Measurements from ENCODE around the gene CALHM5.

CALHM5 gene

GRCh38 chr6:116508527-116508926, 2.9 kb upstream of the CALHM5 start:
- DNase-seq (ENCODE audit: low read depth): no peak

GRCh38 chr6:116512111-116512559, 696 bp downstream of the CALHM5 start:
- DNase-seq (ENCODE audit: low read depth): no peak

- DNase-seq (ENCODE audit: low read depth): no peak
Measured at GRCh38 chr6:116512734-116513133, 1.3 kb downstream of the CALHM5 start.

- DNase-seq (ENCODE audit: low read depth): no peak
Measured at GRCh38 chr6:116513224-116513875, 1.9 kb downstream of the CALHM5 start.

- no peak for DNase-seq (ENCODE audit: low read depth)
Measured at GRCh38 chr6:116514111-116514510, 2.7 kb downstream of the CALHM5 start.

GRCh38 chr6:116515141-116515540, 3.7 kb downstream of the CALHM5 start:
- no peak for DNase-seq (ENCODE audit: low read depth)

- DNase-seq (ENCODE audit: low read depth): no peak
Measured at GRCh38 chr6:116518621-116519368, 7.4 kb downstream of the CALHM5 start.

- no peak for DNase-seq (ENCODE audit: low read depth)
Measured at GRCh38 chr6:116522896-116523295, 11.5 kb downstream of the CALHM5 start.

- DNase-seq (ENCODE audit: low read depth): no peak
Measured at GRCh38 chr6:116524236-116524635, 12.8 kb downstream of the CALHM5 start.

GRCh38 chr6:116528133-116528532, 16.7 kb downstream of the CALHM5 start:
- DNase-seq (ENCODE audit: low read depth): no peak

GRCh38 chr6:116528780-116529179, 17.3 kb downstream of the CALHM5 start:
- DNase-seq (ENCODE audit: low read depth): no peak

- no peak for DNase-seq (ENCODE audit: low read depth)
Measured at GRCh38 chr6:116529466-116530290, 18.2 kb downstream of the CALHM5 start.

GRCh38 chr6:116530436-116530835, 19.0 kb downstream of the CALHM5 start:
- DNase-seq (ENCODE audit: low read depth): no peak

GRCh38 chr6:116531675-116532570, 20.5 kb downstream of the CALHM5 start:
- DNase-seq (ENCODE audit: low read depth): peak; percentile 68

GRCh38 chr6:116533233-116533957, 22.0 kb downstream of the CALHM5 start:
- no peak for DNase-seq (ENCODE audit: low read depth)

- no peak for DNase-seq (ENCODE audit: low read depth)
Measured at GRCh38 chr6:116535109-116535508, 23.7 kb downstream of the CALHM5 start.

- peak; percentile 48 for DNase-seq (ENCODE audit: low read depth)
Measured at GRCh38 chr6:116536216-116536621, 24.8 kb downstream of the CALHM5 start.

GRCh38 chr6:116542426-116542825, 31.0 kb downstream of the CALHM5 start:
- no peak for DNase-seq (ENCODE audit: low read depth)

- DNase-seq (ENCODE audit: low read depth): no peak
Measured at GRCh38 chr6:116543149-116543548, 31.7 kb downstream of the CALHM5 start.

- no peak for DNase-seq (ENCODE audit: low read depth)
Measured at GRCh38 chr6:116545651-116546050, 34.2 kb downstream of the CALHM5 start, which contains the start of gene TRAPPC3L. TSS of gene TRAPPC3L (minus strand) at chr6:116545684. CDS start at chr6:116545514, 170 bp downstream.

GRCh38 chr6:116547358-116547757, 35.9 kb downstream of the CALHM5 start:
- no peak for DNase-seq (ENCODE audit: low read depth)
